ENCODE measurements around the gene NSFL1C.

GRCh38 chr20:1438361-1438760 is 28.3 kb downstream of the NSFL1C start:
- TF ChIP-seq POLR2A (IDR thresholded peaks at IDR 0.05; ENCODE audit: low read depth, low read length) (no peak), MAFK (IDR thresholded peaks at IDR 0.05; ENCODE audit: low read depth, low read length) (no peak), SMC3 (IDR thresholded peaks at IDR 0.05; ENCODE audit: low read depth, low read length) (no peak), RAD21 (IDR thresholded peaks at IDR 0.05; ENCODE audit: low read length) (no peak), RFX5 (IDR thresholded peaks at IDR 0.05; ENCODE audit: low read depth, low read length) (no peak), BHLHE40 (IDR thresholded peaks at IDR 0.05; ENCODE audit: low read depth, low read length) (no peak), MXI1 (IDR thresholded peaks at IDR 0.05; ENCODE audit: borderline replicate concordance, low read depth, low read length) (no peak), RCOR1 (IDR thresholded peaks at IDR 0.05; ENCODE audit: insufficient replicate concordance, low read length) (no peak), FOS (IDR thresholded peaks at IDR 0.05; ENCODE audit: low read depth, low read length) (no peak)
- TF ChIP-seq, protein P1, sequence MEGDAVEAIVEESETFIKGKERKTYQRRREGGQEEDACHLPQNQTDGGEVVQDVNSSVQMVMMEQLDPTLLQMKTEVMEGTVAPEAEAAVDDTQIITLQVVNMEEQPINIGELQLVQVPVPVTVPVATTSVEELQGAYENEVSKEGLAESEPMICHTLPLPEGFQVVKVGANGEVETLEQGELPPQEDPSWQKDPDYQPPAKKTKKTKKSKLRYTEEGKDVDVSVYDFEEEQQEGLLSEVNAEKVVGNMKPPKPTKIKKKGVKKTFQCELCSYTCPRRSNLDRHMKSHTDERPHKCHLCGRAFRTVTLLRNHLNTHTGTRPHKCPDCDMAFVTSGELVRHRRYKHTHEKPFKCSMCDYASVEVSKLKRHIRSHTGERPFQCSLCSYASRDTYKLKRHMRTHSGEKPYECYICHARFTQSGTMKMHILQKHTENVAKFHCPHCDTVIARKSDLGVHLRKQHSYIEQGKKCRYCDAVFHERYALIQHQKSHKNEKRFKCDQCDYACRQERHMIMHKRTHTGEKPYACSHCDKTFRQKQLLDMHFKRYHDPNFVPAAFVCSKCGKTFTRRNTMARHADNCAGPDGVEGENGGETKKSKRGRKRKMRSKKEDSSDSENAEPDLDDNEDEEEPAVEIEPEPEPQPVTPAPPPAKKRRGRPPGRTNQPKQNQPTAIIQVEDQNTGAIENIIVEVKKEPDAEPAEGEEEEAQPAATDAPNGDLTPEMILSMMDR (conservative IDR thresholded peaks at IDR 0.05; ENCODE audit: low read depth, low read length), result no peak
- TF ChIP-seq, protein P2, sequence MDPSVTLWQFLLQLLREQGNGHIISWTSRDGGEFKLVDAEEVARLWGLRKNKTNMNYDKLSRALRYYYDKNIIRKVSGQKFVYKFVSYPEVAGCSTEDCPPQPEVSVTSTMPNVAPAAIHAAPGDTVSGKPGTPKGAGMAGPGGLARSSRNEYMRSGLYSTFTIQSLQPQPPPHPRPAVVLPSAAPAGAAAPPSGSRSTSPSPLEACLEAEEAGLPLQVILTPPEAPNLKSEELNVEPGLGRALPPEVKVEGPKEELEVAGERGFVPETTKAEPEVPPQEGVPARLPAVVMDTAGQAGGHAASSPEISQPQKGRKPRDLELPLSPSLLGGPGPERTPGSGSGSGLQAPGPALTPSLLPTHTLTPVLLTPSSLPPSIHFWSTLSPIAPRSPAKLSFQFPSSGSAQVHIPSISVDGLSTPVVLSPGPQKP (IDR thresholded peaks at IDR 0.05; ENCODE audit: borderline replicate concordance, low read depth, low read length), result no peak
- TF ChIP-seq, protein P3, sequence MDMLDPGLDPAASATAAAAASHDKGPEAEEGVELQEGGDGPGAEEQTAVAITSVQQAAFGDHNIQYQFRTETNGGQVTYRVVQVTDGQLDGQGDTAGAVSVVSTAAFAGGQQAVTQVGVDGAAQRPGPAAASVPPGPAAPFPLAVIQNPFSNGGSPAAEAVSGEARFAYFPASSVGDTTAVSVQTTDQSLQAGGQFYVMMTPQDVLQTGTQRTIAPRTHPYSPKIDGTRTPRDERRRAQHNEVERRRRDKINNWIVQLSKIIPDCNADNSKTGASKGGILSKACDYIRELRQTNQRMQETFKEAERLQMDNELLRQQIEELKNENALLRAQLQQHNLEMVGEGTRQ (IDR thresholded peaks at IDR 0.05; ENCODE audit: low read depth, low read length), result no peak
